GM12891 (cell line): Measurements from ENCODE around the gene POLD4.

Experiments
- DNase-seq: peaks from one replicate; pipeline ENCODE4 v3.0.0; 2011; ENCODE audit warnings: low spot score; ENCODE audit not compliant: insufficient read length
- FAIRE-seq: peaks from 2 replicates; lab custom pipeline; 2011; peaks lifted over from hg19 to GRCh38; lab: Jason Lieb, UNC
- PAX5 ChIP-seq: IDR thresholded peaks from 2 replicates; pipeline ENCODE4 v1.6.1; 2011; ENCODE audit warnings: low read length, moderate library complexity, mild to moderate bottlenecking; ENCODE audit not compliant: insufficient read depth, severe bottlenecking
- POLR2A ChIP-seq: IDR thresholded peaks from 2 replicates; pipeline ENCODE4 v1.6.1; 2011; ENCODE audit warnings: low read depth, low read length, control low read depth
- POLR2AphosphoS5 ChIP-seq: IDR thresholded peaks from 2 replicates; pipeline ENCODE4 v1.6.1; 2011; ENCODE audit warnings: low read depth, low read length, control low read depth
- POU2F2 ChIP-seq: IDR thresholded peaks from 2 replicates; pipeline ENCODE4 v1.6.1; 2011; ENCODE audit warnings: low read depth, mild to moderate bottlenecking, control low read depth, low read length, moderate library complexity
- SPI1 ChIP-seq: IDR thresholded peaks from 2 replicates; pipeline ENCODE4 v1.6.1; 2011; ENCODE audit warnings: low read depth, low read length, control low read depth
- TAF1 ChIP-seq: IDR thresholded peaks from 2 replicates; pipeline ENCODE4 v1.6.1; 2011; ENCODE audit warnings: low read depth, low read length, control low read depth

Gene POLD4

DNA sequence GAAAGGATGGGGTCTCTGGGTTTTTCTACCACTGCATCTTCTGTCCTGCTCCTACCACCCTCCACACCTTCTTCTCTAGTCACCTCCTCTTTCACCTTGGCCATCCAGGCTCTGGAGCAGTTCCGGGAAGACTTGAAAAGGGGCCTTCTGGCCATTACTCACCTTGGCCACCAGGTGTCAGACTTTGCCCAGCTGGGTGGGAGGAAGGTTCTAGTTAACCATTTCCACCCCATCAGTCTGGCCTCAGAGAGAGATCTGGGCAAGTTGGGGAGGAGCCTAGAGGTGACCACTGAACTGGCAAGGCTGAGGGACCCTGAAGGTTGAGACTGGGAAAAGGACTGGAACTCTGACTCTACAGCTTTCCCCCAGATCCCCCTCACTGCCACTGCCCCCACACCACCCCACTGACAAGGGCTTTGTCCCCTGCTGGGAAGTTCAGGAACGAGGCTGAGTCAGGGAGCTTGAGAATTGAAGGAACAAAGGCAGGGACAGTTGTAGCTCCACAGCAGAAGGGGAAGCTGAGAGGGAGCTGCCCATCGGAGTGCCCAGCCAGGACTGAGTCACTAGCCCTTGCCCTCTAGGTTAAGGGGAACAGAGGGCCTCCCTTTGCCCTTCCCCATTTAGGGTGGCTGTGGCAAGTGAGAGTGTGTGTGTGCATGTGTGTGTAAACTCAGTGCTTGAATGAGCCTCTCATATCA lies 3.7 kb upstream of the POLD4 start:
- FAIRE-seq, result peak; percentile 76
- DNase-seq, result no peak
- no peak for TF ChIP-seq PAX5
- TF ChIP-seq POLR2A, result no peak
- TF ChIP-seq TAF1, result no peak

DNA sequence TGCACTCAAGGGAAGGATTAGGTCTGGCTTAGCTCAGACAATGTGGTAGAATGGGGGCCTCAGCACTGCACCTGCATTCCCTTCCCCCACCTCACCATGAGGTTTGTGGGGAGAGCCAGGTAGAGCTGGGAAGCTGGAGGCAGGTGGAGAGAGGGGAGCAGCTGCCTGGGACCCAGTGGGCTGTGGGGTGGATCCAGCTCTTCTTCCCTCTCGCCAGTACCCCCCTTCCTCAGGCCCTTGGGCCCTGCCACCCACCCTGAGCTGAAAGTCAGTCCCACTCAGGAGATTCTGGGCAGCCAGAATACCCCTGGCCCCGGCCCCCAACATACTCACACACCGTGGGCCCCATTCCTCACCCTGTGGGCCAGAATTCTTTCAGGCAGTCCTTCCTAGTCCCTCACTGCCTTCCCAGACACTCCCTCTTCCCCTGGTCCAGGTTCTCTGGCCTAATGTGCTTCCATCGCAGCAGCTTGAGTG lies 3.1 kb upstream of the POLD4 start:
- no peak for FAIRE-seq
- no peak for DNase-seq
- TF ChIP-seq POU2F2 (no peak), TAF1 (no peak), PAX5 (no peak), POLR2AphosphoS5 (no peak), POLR2A (no peak), SPI1 (no peak)

GRCh38 chr11:67355794-67356386 lies 2.5 kb upstream of the POLD4 start:
- FAIRE-seq (no peak), DNase-seq (no peak)
- TF ChIP-seq POLR2A (no peak), POU2F2 (no peak), PAX5 (no peak), POLR2AphosphoS5 (no peak), TAF1 (no peak), SPI1 (no peak)

- no peak for TF ChIP-seq POLR2A
- TF ChIP-seq POU2F2, result no peak
- no peak for TF ChIP-seq POLR2AphosphoS5
- no peak for TF ChIP-seq PAX5
- TF ChIP-seq TAF1, result no peak
- no peak for TF ChIP-seq SPI1
- DNase-seq, result no peak
- FAIRE-seq, result no peak
Measured at GRCh38 chr11:67355023-67355793, 1.9 kb upstream of the POLD4 start.

DNA sequence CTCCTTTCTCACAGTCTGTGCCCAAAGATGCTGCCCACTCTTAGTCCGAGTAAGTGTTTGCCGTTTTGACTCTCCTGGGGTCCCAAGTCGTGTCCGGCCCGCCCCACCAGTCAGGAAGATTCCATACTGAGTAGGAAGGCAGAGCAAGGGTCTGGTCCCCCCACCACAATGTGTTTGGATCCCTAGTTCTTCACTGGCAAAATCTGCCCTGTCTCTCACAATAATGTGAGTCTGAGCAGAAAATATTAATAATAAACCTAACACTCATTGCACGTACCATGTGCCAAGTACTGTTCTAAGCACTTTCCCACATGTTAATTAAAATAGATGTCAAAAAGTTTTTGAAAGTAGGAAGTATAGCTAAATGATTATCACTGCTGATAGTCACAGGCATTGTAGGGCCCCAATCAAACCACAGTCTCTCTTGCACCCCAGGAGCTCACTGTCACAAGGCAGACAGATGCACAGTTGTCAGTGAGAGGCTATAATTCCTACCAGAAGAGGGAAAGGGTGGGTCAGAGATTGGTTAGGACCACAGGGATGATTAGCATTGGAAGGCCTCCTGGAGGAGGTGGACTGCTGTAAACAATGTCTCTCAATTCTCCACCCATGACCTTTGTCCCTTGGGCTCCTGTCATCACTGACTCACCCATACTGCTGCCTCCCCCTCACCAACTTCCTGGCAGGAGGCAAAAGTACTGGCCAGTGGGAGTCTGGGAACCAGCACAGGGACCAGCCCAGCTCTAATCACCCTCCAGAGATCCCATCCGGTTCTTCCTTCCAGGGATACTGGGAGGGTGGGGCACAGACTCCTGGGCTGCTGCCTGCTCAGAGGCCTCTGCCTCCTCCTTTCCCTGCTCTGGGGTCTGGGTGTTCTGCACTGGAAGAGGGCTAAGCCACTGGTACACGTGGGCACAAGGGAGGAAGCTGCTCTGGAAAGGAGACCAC lies 1.0 kb upstream of the POLD4 start:
- DNase-seq (no peak), FAIRE-seq (no peak)
- TF ChIP-seq POU2F2 (no peak), SPI1 (no peak), PAX5 (no peak), POLR2AphosphoS5 (no peak), TAF1 (no peak), POLR2A (no peak)

GRCh38 chr11:67352546-67353316 lies 615 bp downstream of the POLD4 start:
- DNase-seq (no peak), FAIRE-seq (peak; percentile 55)
- no peak for TF ChIP-seq POLR2A
- TF ChIP-seq POLR2AphosphoS5, result no peak; the same call in 1 of the 2 replicates
- TF ChIP-seq TAF1, result no peak
- no peak for TF ChIP-seq SPI1
- TF ChIP-seq PAX5, result no peak
- 0 out of 2 replicates have a peak, but pooled peaks have one; percentile 21 for TF ChIP-seq POU2F2

- peak; percentile 80 for FAIRE-seq
- no peak for TF ChIP-seq POLR2A
- no peak for TF ChIP-seq PAX5
- TF ChIP-seq SPI1, result no peak
- no peak for TF ChIP-seq POU2F2
- no peak for TF ChIP-seq POLR2AphosphoS5
- no peak for TF ChIP-seq TAF1
- no peak for DNase-seq
Measured at GRCh38 chr11:67351275-67352005, 1.9 kb downstream of the POLD4 start.

- no peak for FAIRE-seq
- TF ChIP-seq POU2F2, result no peak
- peak; percentile 87 for TF ChIP-seq SPI1
Measured at GRCh38 chr11:67349928-67350465, 3.3 kb downstream of the POLD4 start.

More at GRCh38 chr11:67349928-67350465, 3.3 kb downstream of the POLD4 start:
- no peak for DNase-seq
